GM19035 (cell line): ENCODE data around the gene GHITM.
"Not testable (repeated sequence)": the region's sequence is repeated elsewhere in the genome, so short reads cannot be mapped to it uniquely, and the experiment has no call there.

Source experiments
- ATAC-seq: cut with Tn5 transposase; IDR thresholded peaks from one replicate; pipeline ENCODE4 v1.9.1; 2021; ENCODE audit not compliant: unreplicated experiment

GHITM gene

DNA sequence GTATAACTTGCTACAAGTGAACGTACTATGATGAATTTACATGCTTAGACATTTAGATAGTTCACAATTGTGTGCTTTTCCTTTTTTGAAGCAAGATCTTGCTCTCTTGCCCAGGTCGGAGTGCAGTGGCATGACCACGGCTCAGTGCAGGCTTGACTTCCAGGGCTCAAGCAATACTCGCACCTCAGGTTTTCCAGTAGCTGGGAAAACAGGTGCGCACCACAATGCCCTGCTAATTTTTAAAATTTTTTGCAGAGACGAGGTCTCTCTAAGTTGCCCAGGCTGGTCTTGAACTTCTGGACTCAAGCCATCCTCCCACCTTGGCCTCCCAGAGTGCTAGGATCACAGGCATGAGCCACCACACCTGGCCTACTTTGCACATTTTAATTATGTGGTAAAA lies 36.1 kb downstream of the GHITM start:
- ATAC-seq: no peak

DNA sequence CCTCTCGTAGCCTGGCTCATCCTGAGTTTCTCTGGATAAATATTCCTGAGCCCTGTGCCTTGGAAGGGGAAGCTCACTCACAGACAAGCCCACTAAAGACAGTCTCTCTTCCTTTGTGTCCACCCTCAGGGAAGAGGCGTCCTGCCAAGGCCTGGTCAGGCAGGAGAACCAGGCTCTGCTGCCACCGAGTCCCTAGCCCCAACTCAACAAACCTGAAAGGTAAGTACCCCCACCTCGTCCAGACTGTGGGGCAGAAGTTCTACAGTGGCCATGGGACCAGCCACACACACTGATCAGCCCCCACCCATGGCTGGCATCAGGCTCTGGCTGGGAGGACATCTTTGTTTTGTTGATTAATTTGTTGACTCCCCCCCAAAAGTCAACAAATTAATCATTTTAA lies 37.0 kb downstream of the GHITM start:
- no peak for ATAC-seq

GRCh38 chr10:84176836-84177474 lies 37.6 kb downstream of the GHITM start:
- no peak for ATAC-seq

GRCh38 chr10:84177541-84178141 lies 38.3 kb downstream of the GHITM start:
- peak; percentile 48 for ATAC-seq

DNA sequence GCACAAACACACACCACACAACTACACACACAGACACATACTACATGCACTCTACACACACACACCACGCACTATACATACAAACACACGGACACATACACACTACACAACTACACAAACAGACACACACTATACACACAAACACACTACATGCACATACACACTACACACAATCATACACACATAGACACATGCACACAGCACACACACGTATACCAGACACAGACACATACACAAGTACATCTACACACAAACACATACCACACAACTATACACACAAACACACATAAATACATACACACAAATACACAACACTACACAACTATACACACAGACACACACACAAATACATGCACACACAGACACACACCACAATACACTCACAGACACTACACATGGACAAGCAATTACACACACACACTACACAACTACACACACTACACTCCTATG lies 38.9 kb downstream of the GHITM start:
- ATAC-seq: no peak

GRCh38 chr10:84179059-84179710 lies 39.9 kb downstream of the GHITM start:
- ATAC-seq: peak; percentile 79

- ATAC-seq: not testable (repeated sequence)
Measured at GRCh38 chr10:84180386-84180785, 41.1 kb downstream of the GHITM start.

- ATAC-seq: no peak
Measured at GRCh38 chr10:84181631-84182030, 42.3 kb downstream of the GHITM start.

GRCh38 chr10:84184517-84184916 lies 45.2 kb downstream of the GHITM start:
- no peak for ATAC-seq

DNA sequence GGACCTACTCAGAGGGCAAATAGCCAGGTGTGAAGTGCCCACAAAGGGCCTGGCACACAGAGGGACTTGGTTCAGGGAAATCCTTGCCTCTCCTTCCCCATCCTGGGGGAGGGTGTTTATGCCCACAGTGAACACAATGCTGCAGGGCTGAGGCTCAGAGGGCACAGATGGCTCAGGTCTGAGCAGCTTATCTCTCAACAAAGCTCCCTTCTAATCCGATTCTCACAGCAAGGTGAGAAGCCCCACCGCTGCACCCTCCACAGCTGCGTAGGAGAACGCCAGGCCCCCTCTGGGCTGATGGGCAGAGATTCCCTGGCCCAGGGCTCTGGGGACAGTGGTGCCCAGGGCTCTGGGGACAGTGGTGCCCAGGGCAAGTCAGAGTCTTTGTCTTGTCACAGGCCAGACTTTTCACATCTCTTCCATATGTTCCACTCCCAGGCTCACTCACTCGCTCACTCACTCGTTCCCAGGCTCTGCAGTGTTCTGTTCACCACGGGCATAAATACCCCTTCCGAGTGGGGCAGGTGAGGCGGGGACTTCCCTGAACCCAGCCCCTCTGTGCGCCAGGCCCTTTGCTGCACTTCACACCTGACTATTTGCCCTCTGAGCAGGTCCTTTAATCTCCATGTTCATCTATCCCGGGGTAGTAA lies 46.3 kb downstream of the GHITM start:
- ATAC-seq: no peak

- no peak for ATAC-seq
Measured at GRCh38 chr10:84188815-84189214, 49.5 kb downstream of the GHITM start.

- ATAC-seq: no peak
Measured at GRCh38 chr10:84190621-84191020, 51.3 kb downstream of the GHITM start.

- no peak for ATAC-seq
Measured at GRCh38 chr10:84191106-84191505, 51.8 kb downstream of the GHITM start.

- no peak for ATAC-seq
Measured at GRCh38 chr10:84193327-84193726, 54.0 kb downstream of the GHITM start.

- no peak for ATAC-seq
Measured at GRCh38 chr10:84193846-84194423, 54.6 kb downstream of the GHITM start.

- peak; percentile 89 for ATAC-seq
Measured at GRCh38 chr10:84194424-84195043, 55.2 kb downstream of the GHITM start, which contains the start of gene CDHR1. TSS of gene CDHR1 (plus strand) at chr10:84194537. CDS start at chr10:84194761, 224 bp downstream.

DNA sequence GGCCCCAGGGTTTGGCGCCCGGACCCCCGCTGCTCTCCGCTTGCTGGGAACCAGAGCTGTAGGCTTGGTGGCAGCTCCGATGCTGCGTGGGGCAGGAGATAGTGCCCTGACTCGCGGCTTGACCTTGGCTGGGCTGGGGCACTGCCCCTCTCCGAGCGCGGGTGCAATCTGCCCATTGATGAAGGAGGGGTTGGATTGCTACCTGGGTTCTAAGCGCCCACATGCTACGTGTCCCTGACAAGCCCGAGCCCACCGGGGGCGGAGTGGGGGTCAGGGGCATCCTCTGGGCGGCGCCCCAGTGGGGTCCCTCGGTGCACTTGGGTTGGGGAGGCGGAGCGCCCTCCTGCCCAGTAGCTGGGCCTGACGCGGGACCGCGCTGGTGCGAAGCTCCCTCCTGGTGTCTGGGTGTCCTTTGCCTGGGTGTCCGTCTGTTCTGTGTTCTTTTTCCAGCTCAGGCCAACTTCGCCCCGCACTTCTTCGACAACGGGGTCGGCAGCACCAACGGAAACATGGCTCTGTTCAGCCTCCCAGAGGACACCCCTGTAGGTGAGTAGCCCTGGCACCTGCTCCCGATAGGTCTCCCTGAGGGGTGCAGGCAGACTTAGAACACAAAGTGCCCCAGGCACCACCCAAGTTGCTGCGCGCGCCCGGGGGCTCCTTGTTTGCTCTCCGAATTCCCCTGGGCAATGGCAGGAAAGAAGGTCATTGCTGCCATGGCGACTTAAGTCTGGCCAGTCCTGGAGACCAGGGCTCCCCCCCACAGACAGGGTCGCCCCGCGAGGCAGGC lies 55.9 kb downstream of the GHITM start:
- ATAC-seq: peak; percentile 15

DNA sequence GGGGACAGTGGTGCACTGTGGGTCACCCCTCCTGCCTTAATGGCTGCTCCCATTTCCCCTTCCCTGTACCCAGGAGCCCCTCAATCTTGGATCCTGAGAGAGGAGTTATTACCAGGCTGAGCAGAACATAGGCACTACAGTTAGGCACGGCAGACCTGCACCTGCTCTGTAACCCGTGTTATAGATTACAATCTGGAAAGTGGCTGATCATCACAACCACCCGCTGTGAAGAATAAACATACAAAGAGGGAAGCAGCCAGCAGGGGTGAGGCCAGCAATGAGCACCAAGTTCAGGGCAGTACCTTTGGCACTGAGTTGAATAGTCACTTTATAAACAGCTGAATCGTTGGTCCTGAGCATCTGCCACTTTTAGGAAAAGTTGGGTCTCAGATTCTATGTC lies 56.8 kb downstream of the GHITM start:
- no peak for ATAC-seq

GRCh38 chr10:84196941-84197340 lies 57.6 kb downstream of the GHITM start:
- ATAC-seq: no peak

- ATAC-seq: no peak
Measured at GRCh38 chr10:84197643-84198042, 58.3 kb downstream of the GHITM start.
